HuH-7 (cell line): ENCODE measurements around the gene PRR23E.

ENCODE experiments used
- DNase-seq: peaks from one replicate; pipeline ENCODE4 v3.0.0; 2011; ENCODE audit warnings: low spot score

Gene PRR23E, protein sequence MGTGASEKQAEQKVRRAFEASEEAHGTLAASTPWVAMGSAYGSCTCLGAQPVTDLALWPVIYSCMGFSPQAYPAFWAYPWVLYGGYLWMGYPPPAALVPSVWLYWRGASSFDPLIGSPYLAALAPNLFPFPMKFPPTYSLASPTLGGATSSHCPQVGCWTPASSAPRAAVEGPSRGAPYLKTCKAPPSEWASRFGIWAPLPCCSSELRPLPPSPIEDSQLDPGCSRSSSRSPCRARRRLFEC

DNA sequence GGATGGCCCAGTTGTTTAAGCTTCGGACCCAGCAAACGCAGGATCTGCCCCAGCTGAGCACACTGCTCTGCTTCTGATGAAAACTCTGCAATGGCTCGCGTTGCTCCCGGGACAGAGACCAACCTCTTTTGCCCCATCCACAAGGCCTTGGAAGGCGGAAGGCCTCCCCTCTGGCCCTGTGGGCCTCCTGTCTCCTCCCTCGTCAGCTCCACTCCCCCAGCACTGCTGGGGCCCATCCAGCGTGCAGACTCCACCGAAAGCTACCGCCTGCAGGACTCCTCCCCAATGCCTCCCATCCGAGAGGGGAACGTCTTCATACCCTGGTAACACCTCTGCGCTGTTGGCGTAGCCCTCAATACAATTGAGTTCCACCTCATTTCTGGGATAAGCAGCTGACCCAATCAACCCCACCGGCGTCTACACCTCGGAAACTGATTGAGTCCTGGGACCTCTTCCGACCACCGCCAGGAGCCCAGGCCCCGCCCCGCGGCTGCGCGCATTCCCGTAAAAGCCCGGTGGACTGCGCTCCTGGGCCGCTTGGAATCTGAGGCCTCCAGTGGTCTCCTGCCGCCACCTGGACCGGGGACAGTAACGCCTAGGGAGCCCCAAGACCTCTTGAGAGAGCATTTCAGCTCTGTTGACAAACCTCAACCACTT is at the start of gene PRR23E:
Gene PRR23E (plus strand): TSS at position 556 of the 657 bp plus-strand sequence. CDS start 3,555 bp downstream, outside the sequence.
- DNase-seq, result no peak

DNA sequence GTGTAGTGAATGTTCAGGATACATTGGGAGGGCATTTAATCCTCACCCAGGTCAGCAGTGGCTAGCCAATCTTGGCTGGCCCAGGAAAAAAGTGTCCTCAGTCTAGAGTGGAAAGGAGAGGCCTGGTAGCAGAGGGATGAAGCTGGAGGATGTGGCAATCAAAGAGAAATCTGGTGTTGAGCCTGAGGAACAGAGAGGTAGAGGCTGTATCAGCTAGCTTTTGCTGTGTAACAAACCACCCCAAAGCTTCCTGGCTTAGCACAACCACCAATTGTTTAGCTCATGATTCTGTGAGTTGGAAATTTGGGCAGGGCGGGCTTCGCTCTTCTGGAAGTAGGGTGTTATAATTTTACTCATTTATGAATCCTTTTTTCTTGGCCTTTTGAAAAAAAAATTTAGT is 49.8 kb upstream of the PRR23E start:
- DNase-seq, result no peak

DNA sequence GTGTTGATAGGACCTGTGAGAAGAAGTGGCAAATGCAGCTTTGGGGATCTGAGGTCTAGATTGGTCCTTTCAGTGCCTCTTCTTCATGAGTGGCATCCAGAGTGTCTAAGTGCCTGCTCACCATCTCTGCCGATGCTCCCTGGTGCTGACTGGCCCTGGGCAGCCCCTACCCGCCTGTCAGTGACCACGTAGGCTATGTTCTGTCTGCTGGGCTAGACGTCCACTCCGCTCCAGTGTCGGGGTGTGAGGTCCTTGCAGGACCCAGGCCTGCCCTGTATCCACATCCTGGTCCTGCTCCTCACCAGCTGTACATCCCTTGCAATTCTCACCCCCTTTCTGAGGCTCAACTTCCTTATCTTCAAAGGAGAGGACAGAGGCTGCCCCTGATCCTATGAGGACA is 48.3 kb upstream of the PRR23E start:
- DNase-seq, result no peak

DNA sequence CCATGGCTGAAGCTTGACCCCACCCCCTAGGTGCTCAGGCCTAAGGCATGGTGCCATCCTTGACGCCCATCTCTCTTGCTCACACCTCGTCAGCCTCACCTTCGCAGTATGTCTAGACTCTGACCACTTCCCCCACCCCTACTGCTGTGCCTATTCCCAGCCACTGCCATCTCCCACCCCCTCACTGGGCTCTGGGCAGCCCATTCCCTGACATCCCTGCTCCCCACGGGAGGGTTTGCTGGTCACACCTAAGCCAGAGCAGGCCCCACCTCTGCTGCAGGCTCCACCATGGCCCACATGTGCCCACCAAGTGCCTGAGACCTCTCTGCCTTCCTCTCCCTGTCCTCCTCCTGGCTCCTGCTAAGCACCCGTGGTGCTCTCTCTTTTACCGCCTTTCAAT is 47.7 kb upstream of the PRR23E start:
- no peak for DNase-seq

DNA sequence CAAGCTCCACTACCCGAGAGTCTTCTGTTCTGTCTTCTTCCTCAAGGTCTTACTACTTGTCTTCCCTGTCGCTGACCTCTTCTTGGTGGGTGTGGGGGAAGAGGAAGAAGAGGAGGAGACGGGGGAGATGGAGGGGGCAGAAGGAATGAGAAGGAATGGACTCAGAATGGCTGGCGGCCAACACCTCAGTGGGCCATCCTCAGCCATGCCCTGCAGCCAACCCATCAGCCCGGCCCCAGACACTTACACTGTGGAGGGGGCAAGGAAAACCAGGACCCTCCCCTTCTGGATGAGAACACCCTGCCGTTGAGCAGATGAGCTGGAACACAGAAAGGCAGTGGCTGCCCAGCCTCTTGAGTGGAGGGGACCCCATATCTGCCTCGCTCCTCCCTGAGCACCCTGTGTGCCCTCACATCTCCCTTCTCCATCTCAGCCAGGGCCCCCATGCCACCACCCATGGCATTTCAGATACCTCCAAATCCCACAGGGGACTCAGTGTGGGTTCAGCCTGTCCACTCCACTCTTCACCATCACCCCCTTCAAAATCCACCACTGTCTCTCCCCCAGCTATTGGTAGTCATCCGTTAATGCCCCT is 45.5 kb upstream of the PRR23E start:
- DNase-seq, result no peak

DNA sequence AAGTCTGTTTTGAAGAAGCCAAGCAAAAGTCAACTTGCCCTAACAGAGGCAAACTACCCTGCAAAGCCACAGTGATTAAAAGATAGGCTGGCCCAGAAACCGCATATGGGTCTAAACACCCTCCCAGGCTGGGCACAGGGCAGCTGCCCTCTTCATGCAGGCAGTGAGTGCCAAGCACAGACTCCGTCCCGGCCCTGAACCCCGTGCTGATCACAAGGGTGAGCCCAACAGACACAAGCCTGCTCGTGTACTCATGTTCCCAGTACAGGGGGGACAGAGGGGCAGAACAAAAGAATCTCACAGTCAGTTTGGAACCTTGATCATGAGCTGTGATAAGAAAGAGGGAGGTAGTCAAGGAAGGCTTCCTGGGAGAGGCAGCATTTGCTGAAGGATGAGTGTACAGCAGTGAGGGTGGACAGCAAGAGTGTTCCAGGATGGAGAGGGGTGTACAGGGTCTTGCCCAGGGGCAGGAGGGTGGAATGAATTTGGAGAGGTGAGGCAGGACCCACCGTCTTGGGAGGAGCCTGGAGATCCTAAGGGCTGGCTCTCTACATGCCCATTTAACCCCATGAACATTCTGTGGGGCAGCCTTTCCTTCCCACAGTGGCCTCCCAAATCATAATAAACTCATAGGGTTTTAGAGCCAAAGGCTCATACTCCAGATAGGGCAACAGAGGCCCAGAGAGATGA is 43.2 kb upstream of the PRR23E start:
- no peak for DNase-seq

DNA sequence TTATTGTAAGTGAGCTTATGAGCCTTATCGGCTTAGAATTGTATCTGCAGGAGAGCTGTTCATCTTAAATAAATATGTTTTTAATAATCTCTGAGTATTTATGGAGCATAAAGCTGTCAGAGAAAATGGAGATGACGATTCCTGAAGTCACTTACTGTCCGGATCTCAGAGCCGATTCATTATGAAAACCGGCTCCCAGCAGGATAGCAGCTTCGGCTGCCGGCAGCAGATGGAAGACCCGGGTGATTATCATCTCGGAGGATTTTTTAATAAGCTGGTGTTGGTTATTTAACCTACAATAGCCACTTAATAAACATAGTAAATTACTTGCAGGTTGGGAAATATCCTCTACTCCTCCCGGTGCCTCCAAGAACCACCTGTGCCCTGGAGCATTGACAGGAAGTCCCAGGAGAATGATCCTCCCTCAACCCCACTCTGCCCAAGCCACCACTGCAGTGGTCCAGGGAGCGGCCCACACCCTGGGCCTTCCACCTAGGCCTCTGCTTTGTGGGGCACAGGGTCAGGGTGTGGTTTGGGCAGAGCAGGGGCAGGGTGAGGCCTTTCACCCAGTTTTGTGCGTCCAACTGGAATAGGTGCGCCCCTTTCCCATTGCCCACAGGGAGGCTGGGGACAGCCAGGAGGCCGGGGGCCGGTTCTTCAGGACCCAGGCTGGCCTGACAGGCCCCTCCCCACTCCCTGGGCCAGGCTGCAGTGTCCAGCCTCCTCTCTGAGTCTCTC is 42.2 kb upstream of the PRR23E start:
- no peak for DNase-seq

DNA sequence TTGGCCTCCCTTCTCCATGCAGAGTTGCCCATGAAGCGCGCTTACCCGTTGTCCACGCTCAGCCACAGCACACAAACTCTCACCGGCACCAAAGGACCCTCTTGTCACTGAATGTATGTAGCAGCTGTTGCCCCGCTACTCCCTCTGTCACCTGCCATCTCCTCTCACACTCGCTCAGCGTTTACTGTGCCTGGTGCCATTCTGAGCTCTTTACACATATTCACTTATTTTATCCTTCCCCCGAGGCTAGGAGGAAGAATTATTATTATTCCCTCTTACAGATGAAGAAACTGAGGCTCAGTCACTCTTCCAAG is 41.7 kb upstream of the PRR23E start:
- no peak for DNase-seq

DNA sequence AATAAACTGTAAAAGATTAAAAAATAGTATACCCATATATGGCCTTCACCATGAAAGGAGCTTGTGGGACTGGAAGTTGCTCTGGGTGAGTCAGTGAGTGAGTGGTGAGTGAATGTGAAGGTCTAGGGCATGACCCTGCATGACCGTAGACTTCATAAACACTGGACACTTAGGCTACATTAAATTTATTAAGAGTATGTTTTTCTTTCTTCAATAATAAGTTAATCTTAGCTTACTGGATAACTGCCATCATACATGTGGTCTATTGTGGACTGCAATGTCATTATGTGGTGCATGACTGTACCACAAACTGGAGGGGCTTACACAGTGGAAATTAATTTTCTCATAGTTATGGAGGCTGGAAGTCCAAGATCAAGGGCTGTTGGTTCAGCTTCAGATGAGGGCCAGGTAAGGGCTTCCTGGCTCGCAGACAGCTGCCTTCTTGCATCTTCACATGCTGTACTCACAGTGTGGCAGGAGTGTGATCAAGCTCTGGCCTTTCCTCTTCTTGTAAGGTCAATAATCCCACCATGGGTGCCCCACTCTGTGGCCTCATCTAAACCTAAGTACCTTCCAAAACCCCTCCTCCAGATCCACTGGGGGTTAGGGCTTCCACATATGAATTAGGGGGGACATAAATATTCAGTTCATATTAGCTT is 40.8 kb upstream of the PRR23E start:
- DNase-seq, result no peak

DNA sequence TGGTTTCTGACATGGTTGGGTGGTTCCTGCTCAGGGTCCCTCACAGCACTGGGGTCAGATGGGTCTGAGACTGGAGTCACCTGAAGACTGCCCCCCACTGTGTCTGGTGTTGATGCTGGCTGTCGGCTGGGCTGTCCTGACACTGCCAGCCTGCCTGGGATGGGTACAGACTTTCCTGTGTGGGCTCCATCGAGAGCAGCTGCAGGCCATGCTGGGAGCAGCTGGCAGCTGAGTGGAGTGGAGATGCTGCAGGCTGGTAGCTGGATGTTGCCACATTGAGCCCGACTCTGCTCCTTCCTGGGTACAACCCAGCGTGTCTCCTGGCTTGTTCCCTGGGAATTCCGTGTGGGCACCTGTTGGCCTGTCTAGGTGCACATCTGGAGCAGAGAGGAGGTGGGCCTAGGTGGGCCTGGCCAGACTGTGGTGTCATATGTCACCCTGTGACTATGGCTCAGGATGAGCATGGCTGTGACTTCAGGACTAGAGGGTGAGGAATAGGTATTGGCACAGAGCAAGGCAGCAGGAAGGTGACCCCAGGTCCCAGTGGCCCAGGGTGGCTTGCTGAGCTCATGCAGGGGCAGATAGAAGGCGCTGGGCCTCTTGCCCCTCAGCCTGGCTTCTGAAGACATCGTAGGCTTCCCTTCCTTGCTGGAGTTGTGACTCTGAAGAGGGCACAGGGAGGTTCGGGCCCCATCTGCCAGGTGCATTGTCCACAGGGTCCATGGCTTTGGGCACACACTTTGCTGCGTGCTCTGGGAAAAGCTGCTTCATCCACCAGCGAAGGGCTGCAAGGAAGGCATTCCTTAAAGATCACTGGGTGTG is 40.0 kb upstream of the PRR23E start:
- no peak for DNase-seq

DNA sequence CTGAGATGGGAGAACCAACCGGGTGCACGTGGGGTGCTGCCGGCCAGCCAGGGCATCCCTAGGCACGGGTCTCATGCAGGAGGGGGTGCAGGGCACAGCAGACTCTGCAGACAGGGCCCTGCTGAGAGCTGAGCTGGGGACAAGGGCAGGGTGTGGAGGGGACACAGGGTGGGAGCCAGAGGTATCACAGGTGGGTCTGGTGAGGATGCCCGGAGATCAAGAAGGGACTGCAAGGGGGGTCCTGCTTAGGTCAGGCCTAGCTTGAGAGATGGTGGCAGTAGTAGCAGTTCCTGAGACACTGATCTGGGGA is 39.5 kb upstream of the PRR23E start:
- DNase-seq, result no peak

DNA sequence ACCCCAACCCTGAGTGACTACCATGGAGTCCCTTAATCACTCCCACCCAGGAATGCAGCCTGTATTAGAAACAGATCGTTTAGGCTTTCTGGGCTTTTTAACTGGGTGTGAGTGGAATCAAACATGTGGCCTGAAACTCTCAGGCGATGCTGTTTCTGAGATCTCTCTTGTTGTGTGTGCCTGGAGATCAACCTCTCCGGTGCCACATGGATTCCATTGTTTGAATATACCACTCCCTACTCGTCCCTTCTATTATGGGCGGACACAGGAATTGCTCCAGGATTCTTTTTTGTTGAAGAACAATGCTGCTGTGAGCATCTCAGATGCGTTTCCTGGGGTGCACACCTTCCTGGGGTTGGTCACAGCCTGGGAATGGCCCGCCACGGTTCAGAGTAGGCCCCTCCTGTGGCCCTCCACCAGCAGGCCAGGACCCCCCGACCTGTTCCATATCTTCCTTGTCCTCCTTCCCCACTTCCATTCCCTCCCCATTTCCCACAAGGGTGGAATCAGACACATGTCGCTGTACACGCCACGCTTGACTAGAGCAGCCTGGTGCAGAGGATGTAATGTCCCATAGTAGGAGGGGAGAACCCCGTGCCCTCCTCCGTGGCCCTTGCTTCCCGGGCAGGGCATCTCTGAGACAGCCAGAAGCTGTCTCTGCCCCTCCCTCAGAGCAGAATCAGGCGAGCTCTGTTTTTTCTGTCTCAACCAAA is 36.4 kb upstream of the PRR23E start:
- DNase-seq, result no peak

DNA sequence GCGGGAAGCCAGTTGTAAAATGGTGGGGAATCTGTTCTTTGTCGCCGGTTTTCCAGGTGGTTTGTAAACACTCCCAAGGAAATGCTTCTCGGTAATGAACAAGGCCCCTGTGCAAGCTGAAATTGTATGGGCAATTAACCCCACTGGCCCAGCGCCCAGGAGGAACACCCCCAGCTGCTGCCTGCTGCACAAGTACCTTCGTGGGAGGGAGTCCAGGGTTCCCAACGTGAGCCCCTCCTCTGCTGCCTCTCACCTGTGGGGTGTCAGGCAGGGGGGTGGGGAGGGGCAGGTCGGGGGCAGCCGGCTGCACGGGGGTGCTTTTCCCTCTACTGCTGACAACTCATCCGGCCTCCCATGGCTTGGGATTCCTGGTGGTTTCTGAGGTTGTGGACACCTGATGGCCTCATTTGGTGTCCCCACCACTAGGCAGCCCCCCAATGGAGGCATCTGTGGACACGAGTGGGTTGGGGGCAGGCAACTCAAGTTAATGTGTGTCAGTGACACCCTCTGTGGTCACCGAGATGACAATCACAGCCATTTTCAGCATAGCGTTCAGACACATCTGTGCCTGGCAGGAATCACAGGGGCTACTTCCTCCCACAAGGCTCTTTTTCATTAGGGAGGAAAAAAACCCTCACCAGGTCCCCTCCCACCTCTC is 35.6 kb upstream of the PRR23E start:
- no peak for DNase-seq

DNA sequence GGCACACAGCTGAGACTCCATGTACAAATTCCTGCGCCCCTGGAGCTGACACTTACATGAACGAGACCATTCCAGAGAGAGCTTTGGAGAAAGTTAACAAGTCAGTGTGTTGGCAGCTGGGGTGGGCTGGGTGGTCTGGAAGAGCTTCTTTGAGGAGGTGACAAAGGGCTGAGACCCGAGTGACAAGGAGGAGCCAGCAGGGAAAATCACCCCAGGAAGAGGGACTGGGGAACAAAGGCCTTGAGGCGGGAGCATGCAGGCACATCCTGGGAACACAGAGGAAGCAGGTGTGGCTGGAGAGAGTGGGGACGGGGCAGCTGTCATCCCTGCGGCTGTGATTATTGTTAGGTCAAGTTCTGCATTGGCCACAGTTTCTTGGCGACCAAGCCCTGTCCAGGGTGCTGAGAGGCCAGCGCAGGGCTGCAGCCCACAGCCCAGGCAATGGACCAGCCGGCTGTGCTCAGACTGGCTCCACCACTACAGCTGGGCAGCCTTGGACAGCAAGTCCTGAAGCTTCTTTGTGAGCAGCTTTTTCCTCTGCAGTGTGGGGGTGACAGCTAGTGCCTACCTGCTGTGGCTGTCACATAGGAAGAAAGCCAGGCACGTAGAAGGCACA is 34.2 kb upstream of the PRR23E start:
- peak; percentile 29 for DNase-seq

DNA sequence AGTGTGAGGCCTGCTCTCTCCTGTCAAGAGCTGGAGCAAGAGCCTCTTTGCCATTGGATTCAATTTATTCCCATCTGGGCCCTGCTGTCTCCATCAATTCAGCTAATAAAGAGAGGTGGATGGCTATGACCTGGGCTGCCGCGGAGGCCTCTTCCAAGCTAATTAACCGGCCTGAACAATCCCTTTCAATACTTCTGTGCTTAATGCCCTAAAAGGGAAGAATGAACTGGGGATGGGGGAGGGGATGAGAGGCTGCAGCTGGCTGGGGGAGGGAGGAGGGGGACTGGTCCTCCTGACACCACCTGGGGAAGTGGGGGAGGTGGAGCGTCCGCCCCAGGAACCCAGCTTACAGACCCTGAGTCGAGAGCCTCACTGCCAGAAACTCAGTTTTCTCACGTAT is 33.4 kb upstream of the PRR23E start:
- no peak for DNase-seq

DNA sequence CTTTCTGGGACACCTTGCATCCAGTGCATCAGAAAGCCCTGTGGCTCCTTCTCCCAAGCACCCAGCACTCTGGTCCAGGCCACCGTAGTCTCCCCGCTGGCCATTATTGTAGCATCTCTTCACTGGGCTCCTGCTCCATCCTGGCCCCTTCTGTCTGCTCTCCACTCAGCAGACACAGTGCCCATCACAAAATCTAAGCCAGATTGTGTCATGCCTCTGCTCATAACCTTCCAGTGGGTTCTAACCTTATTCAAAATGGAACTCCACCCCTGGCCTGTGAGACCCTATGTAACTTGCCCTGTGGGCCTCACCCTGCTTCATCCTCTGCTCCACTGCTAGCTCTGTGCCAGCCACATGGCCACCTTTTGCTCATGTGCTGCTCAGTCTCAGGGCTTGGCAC is 31.7 kb upstream of the PRR23E start:
- no peak for DNase-seq

DNA sequence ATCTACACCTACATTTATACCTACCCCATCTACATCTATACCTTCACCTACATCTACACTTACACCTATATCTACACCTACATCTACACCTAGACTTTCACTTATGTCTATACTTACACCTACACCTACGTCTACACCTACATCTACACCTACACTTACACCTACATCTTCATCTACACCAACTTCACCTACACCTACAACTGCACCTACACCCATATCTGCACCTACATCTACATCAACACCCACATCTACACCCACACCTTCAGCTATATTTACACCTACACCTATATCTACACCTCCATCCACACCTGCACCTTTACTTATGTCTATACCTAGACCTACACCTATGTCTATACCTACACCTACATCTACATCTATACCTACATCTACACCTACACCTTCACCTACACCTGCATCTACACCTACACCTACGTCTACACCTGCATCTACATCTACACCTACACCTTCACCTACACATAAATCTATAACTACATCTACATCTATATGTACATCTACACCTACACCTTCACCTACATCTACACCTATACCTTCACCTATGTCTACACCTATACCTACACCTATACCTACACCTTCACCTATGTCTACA is 30.9 kb upstream of the PRR23E start:
- DNase-seq, result no peak

DNA sequence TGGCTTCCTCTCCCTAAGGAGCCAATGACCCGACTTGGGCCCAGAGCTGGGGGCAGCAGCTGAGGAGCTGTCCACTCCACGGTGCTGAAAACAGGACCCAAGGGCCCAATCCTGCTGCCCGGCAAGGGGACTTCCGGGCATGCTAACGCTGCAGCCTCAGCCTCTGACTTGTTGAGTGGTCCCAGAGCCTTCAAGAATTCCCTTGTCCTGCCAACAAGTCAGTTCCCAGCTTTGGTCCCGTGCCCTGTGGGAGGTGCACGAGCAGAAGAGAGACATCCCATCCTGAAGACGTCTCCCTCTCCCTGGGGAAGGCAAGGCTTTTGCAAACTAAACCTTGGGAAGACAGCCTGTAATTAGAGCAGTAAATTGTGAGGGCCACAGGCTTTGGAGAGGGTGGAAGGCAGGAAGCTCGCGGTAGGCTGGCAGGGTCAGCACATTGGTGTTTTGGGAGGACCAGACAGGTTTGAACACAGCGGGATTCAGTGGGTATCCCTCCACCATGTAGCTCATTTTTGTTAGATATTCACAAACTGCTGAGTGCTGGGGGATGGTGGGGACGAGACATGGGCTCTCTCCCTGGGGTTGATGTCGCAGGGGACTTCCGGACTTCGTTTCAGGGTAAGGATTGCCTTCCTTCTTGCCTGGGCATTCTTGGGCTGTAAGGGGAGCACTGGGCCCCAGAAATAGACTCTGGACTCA is 29.8 kb upstream of the PRR23E start:
- DNase-seq, result peak; percentile 54

DNA sequence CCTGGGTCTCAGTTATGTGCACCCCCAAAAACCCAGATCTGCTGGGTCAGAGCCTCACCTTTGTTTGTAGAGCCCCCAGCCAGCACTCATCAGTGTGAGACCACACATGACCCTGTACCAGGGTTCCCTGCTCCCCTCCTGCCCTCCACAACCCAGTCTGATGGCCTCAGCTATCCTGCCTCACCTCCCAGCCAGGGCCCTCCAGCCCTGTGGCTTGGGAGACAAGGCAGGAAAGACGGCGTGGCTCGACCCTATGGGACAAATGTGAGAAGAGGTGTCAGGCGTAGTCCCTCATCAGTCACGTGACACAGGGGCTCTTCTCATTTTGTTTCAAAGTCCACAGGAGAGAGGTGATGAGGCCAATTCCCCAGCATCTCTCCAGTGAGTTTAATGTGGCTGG is 28.3 kb upstream of the PRR23E start:
- no peak for DNase-seq
